OCI-LY7 (cell line): Measurements from ENCODE around the gene PTGR1. TPM values are rescaled to one million over a fixed set of nuclear protein-coding genes. Genes with fewer than 3 reads are reported as not detected.

ENCODE experiments used
- BruUV-seq: library from RNA; stranded (reverse); fragments of 400-500 nt; replicated peaks from 2 replicates; lab custom pipeline; 2021; lab: Mats Ljungman, UMichigan
- CTCF ChIA-PET: fragments of 300-600 bp; sonication (Branson Sonifier 250); formaldehyde crosslinking; loops from one replicate; lab custom pipeline; 2022; ENCODE audit warnings: antibody characterized with exemption; ENCODE audit not compliant: unreplicated experiment; lab: Charles Lee
- POLR2A ChIA-PET: fragments of 300-600 bp; sonication (Branson Sonifier 250); formaldehyde crosslinking; loops from one replicate; lab custom pipeline; 2022; ENCODE audit warnings: antibody characterized with exemption; lab: Charles Lee
- DNase-seq: peaks from one replicate; pipeline ENCODE4 v3.0.0-alpha.2; 2015; ENCODE audit warnings: low spot score
- H2AFZ ChIP-seq: fragments of 200-600 bp; sonication (generic), shearing (Covaris generic); 2 replicates; pipeline ENCODE4 v1.6.1; 2014; ENCODE audit warnings: mild to moderate bottlenecking, antibody characterized with exemption, low read length, moderate library complexity
- H3K27ac ChIP-seq: fragments of 200-600 bp; sonication (generic); 2 replicates; pipeline ENCODE4 v1.5.1; 2014; ENCODE audit warnings: mixed run types, low read depth, mild to moderate bottlenecking, moderate library complexity, low read length, inconsistent platforms; ENCODE audit not compliant: poor library complexity, severe bottlenecking
- H3K36me3 ChIP-seq: fragments of 200-600 bp; sonication (generic); 2 replicates; pipeline ENCODE4 v1.6.1; 2014; ENCODE audit warnings: mild to moderate bottlenecking, antibody characterized with exemption, low read length, moderate library complexity, mixed read lengths; ENCODE audit not compliant: insufficient read depth
- H3K4me1 ChIP-seq: fragments of 200-600 bp; sonication (generic); 2 replicates; pipeline ENCODE4 v1.5.1; 2014; ENCODE audit warnings: mild to moderate bottlenecking, low read length; ENCODE audit not compliant: insufficient read depth, poor library complexity, severe bottlenecking
- H3K4me2 ChIP-seq: fragments of 200-600 bp; sonication (generic); 2 replicates; pipeline ENCODE4 v1.6.1; 2014; ENCODE audit warnings: mild to moderate bottlenecking, low read length
- H3K4me3 ChIP-seq: fragments of 200-600 bp; sonication (generic); 2 replicates; pipeline ENCODE4 v1.5.1; 2014; ENCODE audit warnings: mild to moderate bottlenecking, low read depth, low read length; ENCODE audit not compliant: poor library complexity, severe bottlenecking
- H3K79me2 ChIP-seq: fragments of 200-600 bp; sonication (generic); 2 replicates; pipeline ENCODE4 v1.6.1; 2016; ENCODE audit warnings: low read depth, mild to moderate bottlenecking, low read length, moderate library complexity, mixed read lengths; ENCODE audit not compliant: insufficient read depth
- H3K9me2 ChIP-seq: fragments of 200-600 bp; sonication (generic); 2 replicates; pipeline ENCODE4 v1.6.1; 2016; ENCODE audit warnings: mild to moderate bottlenecking, low read length, mixed read lengths; ENCODE audit not compliant: insufficient read depth
- H3K9me3 ChIP-seq: fragments of 200-600 bp; sonication (generic); 2 replicates; pipeline ENCODE4 v1.6.1; 2014; ENCODE audit warnings: mild to moderate bottlenecking, mixed run types, low read length, mixed read lengths
- H4K20me1 ChIP-seq: fragments of 200-600 bp; sonication (generic); 2 replicates; pipeline ENCODE4 v1.6.1; 2014; ENCODE audit warnings: mild to moderate bottlenecking, antibody characterized with exemption, low read length, moderate library complexity, mixed read lengths; ENCODE audit not compliant: insufficient read depth
- EZH2phosphoT487 ChIP-seq: fragments of 200-600 bp; sonication (generic); IDR thresholded peaks from 2 replicates; pipeline ENCODE4 v1.6.1; 2018; ENCODE audit warnings: low read depth, borderline replicate concordance, mild to moderate bottlenecking, mixed run types, antibody characterized with exemption, low read length, moderate library complexity, mixed read lengths
- intact Hi-C: fragments of 100-400 bp; cut with micrococcal nuclease; formaldehyde crosslinking; loops from one replicate; pipeline ENCODE4 v1.10.0; 2022; ENCODE audit not compliant: unreplicated experiment
- total RNA-seq, 2 experiments: library from RNA; depleted of rRNA in 1 of 2; stranded (reverse); fragments of >200 nt in 1 of 2; shearing (Covaris generic) in 1 of 2; gene quantifications; 2 replicates each; pipeline ENCODE4 v1.2.3, GENCODE V29; 2014 to 2022
- TF ChIP-seq, protein P1 (sequence below): fragments of 200-600 bp; sonication (generic); conservative IDR thresholded peaks from 2 replicates; pipeline ENCODE4 v1.5.1; 2014; ENCODE audit warnings: mild to moderate bottlenecking, antibody characterized with exemption, low read length, moderate library complexity, mixed read lengths

Gene PTGR1
- total RNA-seq, 2 experiments from 2014 or later, result not detected

DNA sequence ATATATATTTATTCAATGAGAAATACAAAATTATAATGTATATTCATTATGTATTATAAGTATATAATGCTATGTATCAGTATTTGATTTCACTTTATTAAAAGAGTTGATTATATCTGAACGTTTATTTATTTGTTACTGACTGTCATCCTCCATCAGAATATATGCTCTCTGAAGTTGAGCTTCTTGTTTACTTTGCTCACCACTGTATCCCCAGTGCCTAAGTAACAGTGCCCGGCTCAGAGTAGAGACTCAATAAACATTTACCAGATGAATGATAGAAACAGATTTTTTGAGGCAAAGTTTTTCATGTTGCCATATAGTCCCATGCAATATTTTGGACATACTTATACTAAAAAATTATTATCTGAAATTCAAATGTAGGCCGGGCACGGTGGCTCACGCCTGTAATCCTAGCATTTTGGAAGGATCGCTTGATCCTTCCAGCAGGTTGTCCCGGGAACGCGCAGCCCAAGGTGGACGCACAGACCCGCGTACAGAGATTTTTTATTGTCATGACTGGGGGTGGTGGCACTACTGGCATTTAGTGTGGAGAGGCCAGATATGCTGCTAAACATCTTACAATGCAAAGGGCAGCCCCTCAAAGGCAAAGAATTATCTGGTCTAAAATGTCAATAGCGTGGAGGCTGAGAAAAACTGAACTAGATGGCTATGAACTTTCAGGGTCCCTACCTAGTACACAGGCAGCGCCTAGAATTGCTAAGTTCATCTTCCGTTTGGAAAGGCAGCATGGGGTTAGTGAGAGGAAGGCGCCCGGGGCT is 30.9 kb upstream of the PTGR1 start:
- H3K4me2 ChIP-seq, result peak overlapping the region; percentile 93
- peaks cover 26% of the 10 kb centered on the region for H3K4me1 ChIP-seq
- H2AFZ ChIP-seq, result peak overlapping the region; percentile 99
- TSS peak; percentile 88 for BruUV-seq
- no peaks in the 10 kb centered on the region for H3K9me3 ChIP-seq
- peak overlapping the region; percentile 43 for H3K27ac ChIP-seq
- peaks cover 21% of the 10 kb centered on the region for H3K36me3 ChIP-seq
- ChIA-PET POLR2A (interaction anchor here (0.8 kb wide), 1 partner anchor 51 kb away, joined by 3 read pairs; no protein-coding TSS in a partner anchor), CTCF (no interaction called here)
- peak overlapping the region; percentile 88 for H3K4me3 ChIP-seq
- peaks cover 38% of the 10 kb centered on the region for H3K79me2 ChIP-seq
- H4K20me1 ChIP-seq, result peaks cover 10% of the 10 kb centered on the region; the same call in 1 of the 2 replicates
- no peaks in the 10 kb centered on the region for H3K9me2 ChIP-seq
- DNase-seq, result no peak
- TF ChIP-seq, protein P1, sequence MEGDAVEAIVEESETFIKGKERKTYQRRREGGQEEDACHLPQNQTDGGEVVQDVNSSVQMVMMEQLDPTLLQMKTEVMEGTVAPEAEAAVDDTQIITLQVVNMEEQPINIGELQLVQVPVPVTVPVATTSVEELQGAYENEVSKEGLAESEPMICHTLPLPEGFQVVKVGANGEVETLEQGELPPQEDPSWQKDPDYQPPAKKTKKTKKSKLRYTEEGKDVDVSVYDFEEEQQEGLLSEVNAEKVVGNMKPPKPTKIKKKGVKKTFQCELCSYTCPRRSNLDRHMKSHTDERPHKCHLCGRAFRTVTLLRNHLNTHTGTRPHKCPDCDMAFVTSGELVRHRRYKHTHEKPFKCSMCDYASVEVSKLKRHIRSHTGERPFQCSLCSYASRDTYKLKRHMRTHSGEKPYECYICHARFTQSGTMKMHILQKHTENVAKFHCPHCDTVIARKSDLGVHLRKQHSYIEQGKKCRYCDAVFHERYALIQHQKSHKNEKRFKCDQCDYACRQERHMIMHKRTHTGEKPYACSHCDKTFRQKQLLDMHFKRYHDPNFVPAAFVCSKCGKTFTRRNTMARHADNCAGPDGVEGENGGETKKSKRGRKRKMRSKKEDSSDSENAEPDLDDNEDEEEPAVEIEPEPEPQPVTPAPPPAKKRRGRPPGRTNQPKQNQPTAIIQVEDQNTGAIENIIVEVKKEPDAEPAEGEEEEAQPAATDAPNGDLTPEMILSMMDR, result no peak
- TF ChIP-seq EZH2phosphoT487, result no peak
- intact Hi-C loops, result loop anchor here (2.0 kb wide), 2 partner anchors 266 to 702 kb away; partner anchors contain the start of genes PTBP3 and UGCG

DNA sequence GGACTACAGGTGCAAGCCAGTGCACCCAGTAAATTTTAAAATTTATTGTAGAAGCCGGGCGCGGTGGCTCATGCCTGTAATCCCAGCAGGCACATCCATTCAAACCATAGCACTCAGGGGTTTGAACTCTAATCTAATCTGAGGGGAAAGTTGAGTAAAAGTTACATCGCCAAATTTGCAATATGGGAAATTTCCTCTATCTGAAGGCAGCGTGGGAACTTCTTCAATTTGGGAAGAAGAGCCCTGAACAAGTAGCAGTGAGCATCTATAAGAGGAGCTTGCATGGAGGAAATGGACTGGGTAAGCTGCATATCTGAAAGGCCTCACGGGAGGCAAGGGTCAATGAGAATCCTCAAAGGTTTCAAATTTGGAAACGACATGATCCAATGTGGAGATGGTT is 29.0 kb upstream of the PTGR1 start:
- no TSS peak for BruUV-seq
- no peaks in the 10 kb centered on the region for H3K9me2 ChIP-seq
- DNase-seq, result no peak
- peaks cover 18% of the 10 kb centered on the region for H3K79me2 ChIP-seq
- no peak overlapping the region for H3K27ac ChIP-seq
- no peak for TF ChIP-seq EZH2phosphoT487
- TF ChIP-seq, protein P1, result no peak
- peaks cover 10% of the 10 kb centered on the region; the same call in 1 of the 2 replicates for H4K20me1 ChIP-seq
- H3K4me3 ChIP-seq, result no peak overlapping the region
- H3K9me3 ChIP-seq, result no peaks in the 10 kb centered on the region
- intact Hi-C loops, result no loop called here
- H2AFZ ChIP-seq, result no peak overlapping the region
- POLR2A ChIA-PET, result no interaction called here
- no peak overlapping the region for H3K4me2 ChIP-seq
- CTCF ChIA-PET, result no interaction called here
- H3K36me3 ChIP-seq, result peaks cover 4% of the 10 kb centered on the region; the same call in 1 of the 2 replicates
- peaks cover 20% of the 10 kb centered on the region for H3K4me1 ChIP-seq
